ENCODE results near the gene XRCC3.

Gene XRCC3

GRCh38 chr14:103753774-103754173 lies 38.5 kb upstream of the XRCC3 start:
- DNase-seq (ENCODE audit: low read depth), result no peak
- no peak for TF ChIP-seq CTCF (IDR thresholded peaks at IDR 0.05; ENCODE audit: control insufficient read depth, extremely low read depth, insufficient read depth)
- H3K4me3 ChIP-seq (ENCODE audit: low read depth, low read length), result no peak overlapping the region

GRCh38 chr14:103749860-103750259 lies 34.6 kb upstream of the XRCC3 start:
- no peak for DNase-seq (ENCODE audit: low read depth)
- TF ChIP-seq CTCF (IDR thresholded peaks at IDR 0.05; ENCODE audit: control insufficient read depth, extremely low read depth, insufficient read depth), result no peak
- H3K4me3 ChIP-seq (ENCODE audit: low read depth, low read length), result no peak overlapping the region

GRCh38 chr14:103749452-103749851 lies 34.2 kb upstream of the XRCC3 start:
- no peak overlapping the region for H3K4me3 ChIP-seq (ENCODE audit: low read depth, low read length)
- DNase-seq (ENCODE audit: low read depth), result no peak
- no peak for TF ChIP-seq CTCF (IDR thresholded peaks at IDR 0.05; ENCODE audit: control insufficient read depth, extremely low read depth, insufficient read depth)

- no peak overlapping the region for H3K4me3 ChIP-seq (ENCODE audit: low read depth, low read length)
- no peak for TF ChIP-seq CTCF (IDR thresholded peaks at IDR 0.05; ENCODE audit: control insufficient read depth, extremely low read depth, insufficient read depth)
- DNase-seq (ENCODE audit: low read depth), result no peak
Measured at GRCh38 chr14:103748534-103748857, 33.2 kb upstream of the XRCC3 start.

GRCh38 chr14:103746701-103747100 lies 31.4 kb upstream of the XRCC3 start:
- TF ChIP-seq CTCF (IDR thresholded peaks at IDR 0.05; ENCODE audit: control insufficient read depth, extremely low read depth, insufficient read depth), result no peak
- no peak for DNase-seq (ENCODE audit: low read depth)
- no peak overlapping the region for H3K4me3 ChIP-seq (ENCODE audit: low read depth, low read length)

- TF ChIP-seq CTCF (IDR thresholded peaks at IDR 0.05; ENCODE audit: control insufficient read depth, extremely low read depth, insufficient read depth), result no peak
- H3K4me3 ChIP-seq (ENCODE audit: low read depth, low read length), result no peak overlapping the region
- no peak for DNase-seq (ENCODE audit: low read depth)
Measured at GRCh38 chr14:103745424-103745823, 30.2 kb upstream of the XRCC3 start.

GRCh38 chr14:103744621-103745395 lies 29.6 kb upstream of the XRCC3 start:
- TF ChIP-seq CTCF (IDR thresholded peaks at IDR 0.05; ENCODE audit: control insufficient read depth, extremely low read depth, insufficient read depth), result no peak
- no peak for DNase-seq (ENCODE audit: low read depth)
- no peak overlapping the region for H3K4me3 ChIP-seq (ENCODE audit: low read depth, low read length)

All from LNCaP clone FGC (cell line).